MM.1S (cell line): Measurements from ENCODE around the gene CWC15.

Source experiments
- DNase-seq: peaks from one replicate; pipeline ENCODE4 v3.0.0-alpha.2; 2015
- H2AFZ ChIP-seq: fragments of 300-600 bp; sonication (generic); 2 replicates; pipeline ENCODE4 v1.6.0; 2016; ENCODE audit warnings: antibody characterized with exemption, low read length
- H3F3A ChIP-seq: fragments of 300-600 bp; sonication (generic); 2 replicates; pipeline ENCODE4 v1.6.1; 2016; ENCODE audit warnings: mild to moderate bottlenecking, antibody characterized with exemption, low read length, moderate library complexity, mixed read lengths; ENCODE audit not compliant: insufficient read depth
- H3K27ac ChIP-seq: fragments of 300-600 bp; sonication (generic); 2 replicates; pipeline ENCODE4 v1.5.1; 2016; ENCODE audit warnings: mild to moderate bottlenecking, low read length
- H3K27me3 ChIP-seq: fragments of 300-600 bp; sonication (generic); replicated peaks from 2 replicates; pipeline ENCODE4 v1.6.0; 2016; ENCODE audit warnings: low read length; ENCODE audit not compliant: insufficient read depth
- H3K36me3 ChIP-seq: fragments of 300-600 bp; sonication (generic); replicated peaks from 2 replicates; pipeline ENCODE4 v1.6.1; 2016; ENCODE audit warnings: mild to moderate bottlenecking, low read length, mixed read lengths; ENCODE audit not compliant: insufficient read depth
- H3K4me1 ChIP-seq: fragments of 300-600 bp; sonication (generic); 2 replicates; pipeline ENCODE4 v1.6.1; 2016; ENCODE audit warnings: low read length, mixed read lengths
- H3K4me2 ChIP-seq: fragments of 300-600 bp; sonication (generic); 2 replicates; pipeline ENCODE4 v1.6.0; 2016; ENCODE audit warnings: low read depth, low read length
- H3K4me3 ChIP-seq: fragments of 300-600 bp; sonication (generic); 2 replicates; pipeline ENCODE4 v1.5.1; 2016; ENCODE audit warnings: low read length, mixed read lengths
- H3K79me2 ChIP-seq: fragments of 300-600 bp; sonication (generic); 2 replicates; pipeline ENCODE4 v1.6.1; 2016; ENCODE audit warnings: mixed run types, low read length, mixed read lengths
- H3K9ac ChIP-seq: fragments of 300-600 bp; sonication (generic); 2 replicates; pipeline ENCODE4 v1.6.1; 2016; ENCODE audit warnings: low read length, mixed read lengths
- H3K9me2 ChIP-seq: fragments of 300-600 bp; sonication (generic); replicated peaks from 2 replicates; pipeline ENCODE4 v1.6.1; 2016; ENCODE audit warnings: mild to moderate bottlenecking, low read length, mixed read lengths; ENCODE audit not compliant: insufficient read depth
- H3K9me3 ChIP-seq: fragments of 300-600 bp; sonication (generic); replicated peaks from 2 replicates; pipeline ENCODE4 v1.6.1; 2016; ENCODE audit warnings: mild to moderate bottlenecking, low read length, mixed read lengths; ENCODE audit not compliant: insufficient read depth
- H4K20me1 ChIP-seq: fragments of 300-600 bp; sonication (generic); 2 replicates; pipeline ENCODE4 v1.6.1; 2016; ENCODE audit warnings: mild to moderate bottlenecking, low read length, moderate library complexity, mixed read lengths; ENCODE audit not compliant: insufficient read depth
- EZH2 ChIP-seq: fragments of 300-600 bp; sonication (generic); optimal IDR thresholded peaks from 2 replicates; pipeline ENCODE3; 2017; ENCODE audit warnings: low read depth, mild to moderate bottlenecking, antibody characterized with exemption, low read length, mixed read lengths
- EZH2phosphoT487 ChIP-seq: fragments of 300-600 bp; sonication (generic); IDR thresholded peaks from 2 replicates; pipeline ENCODE4 v1.6.1; 2018; ENCODE audit warnings: antibody characterized with exemption, low read length
- TF ChIP-seq, protein P1 (sequence below): fragments of 300-600 bp; sonication (generic); IDR thresholded peaks from 2 replicates; pipeline ENCODE4 v1.5.1; 2016; ENCODE audit warnings: antibody characterized with exemption, low read length, mixed read lengths

The CWC15 gene

DNA sequence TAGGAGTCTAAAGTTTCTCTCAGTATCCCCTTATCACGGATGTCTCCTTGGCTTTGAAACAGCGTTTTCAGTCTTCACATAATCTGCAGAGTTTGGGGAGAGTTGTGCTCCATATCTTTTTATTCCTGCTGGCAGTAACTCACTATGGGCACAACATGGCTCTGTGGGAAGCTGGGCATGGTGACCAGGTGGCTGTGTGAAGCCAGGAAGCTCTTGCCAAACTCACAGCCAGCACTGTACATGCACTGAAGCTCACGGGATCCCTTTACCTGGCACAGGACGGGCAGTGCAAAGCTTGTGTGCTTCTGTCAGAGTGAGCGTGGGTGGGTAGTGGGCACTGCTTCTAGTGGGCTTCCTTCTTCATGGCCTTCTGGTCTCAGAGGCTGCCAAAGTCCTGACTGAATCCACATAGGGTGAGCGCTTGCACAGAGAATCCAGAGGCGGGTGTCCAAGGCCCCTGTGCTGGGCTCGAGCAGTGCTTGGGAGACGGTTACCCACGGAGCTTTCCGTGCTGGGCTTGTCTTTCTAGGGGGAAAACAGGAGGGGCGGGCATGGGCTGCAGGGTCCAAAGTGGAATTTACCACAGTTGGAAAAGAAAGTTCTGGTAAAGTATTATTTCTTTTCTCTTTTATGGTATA, 40.9 kb upstream of the CWC15 start:
- H3K4me1 ChIP-seq: no peaks in the 10 kb centered on the region
- H3K27me3 ChIP-seq: no peaks in the 10 kb centered on the region
- no peaks in the 10 kb centered on the region for H3K9me2 ChIP-seq
- H3F3A ChIP-seq: no peaks in the 10 kb centered on the region
- no peak overlapping the region for H3K27ac ChIP-seq
- no peaks in the 10 kb centered on the region for H3K9me3 ChIP-seq
- no peak overlapping the region for H2AFZ ChIP-seq
- no peak overlapping the region for H3K4me2 ChIP-seq
- H4K20me1 ChIP-seq: no peaks in the 10 kb centered on the region
- no peak for TF ChIP-seq EZH2
- TF ChIP-seq, protein P1, sequence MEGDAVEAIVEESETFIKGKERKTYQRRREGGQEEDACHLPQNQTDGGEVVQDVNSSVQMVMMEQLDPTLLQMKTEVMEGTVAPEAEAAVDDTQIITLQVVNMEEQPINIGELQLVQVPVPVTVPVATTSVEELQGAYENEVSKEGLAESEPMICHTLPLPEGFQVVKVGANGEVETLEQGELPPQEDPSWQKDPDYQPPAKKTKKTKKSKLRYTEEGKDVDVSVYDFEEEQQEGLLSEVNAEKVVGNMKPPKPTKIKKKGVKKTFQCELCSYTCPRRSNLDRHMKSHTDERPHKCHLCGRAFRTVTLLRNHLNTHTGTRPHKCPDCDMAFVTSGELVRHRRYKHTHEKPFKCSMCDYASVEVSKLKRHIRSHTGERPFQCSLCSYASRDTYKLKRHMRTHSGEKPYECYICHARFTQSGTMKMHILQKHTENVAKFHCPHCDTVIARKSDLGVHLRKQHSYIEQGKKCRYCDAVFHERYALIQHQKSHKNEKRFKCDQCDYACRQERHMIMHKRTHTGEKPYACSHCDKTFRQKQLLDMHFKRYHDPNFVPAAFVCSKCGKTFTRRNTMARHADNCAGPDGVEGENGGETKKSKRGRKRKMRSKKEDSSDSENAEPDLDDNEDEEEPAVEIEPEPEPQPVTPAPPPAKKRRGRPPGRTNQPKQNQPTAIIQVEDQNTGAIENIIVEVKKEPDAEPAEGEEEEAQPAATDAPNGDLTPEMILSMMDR: no peak
- TF ChIP-seq EZH2phosphoT487: no peak
- no peaks in the 10 kb centered on the region for H3K36me3 ChIP-seq
- no peak overlapping the region for H3K4me3 ChIP-seq
- no peaks in the 10 kb centered on the region for H3K79me2 ChIP-seq
- H3K9ac ChIP-seq: no peak overlapping the region
- no peak for DNase-seq

DNA sequence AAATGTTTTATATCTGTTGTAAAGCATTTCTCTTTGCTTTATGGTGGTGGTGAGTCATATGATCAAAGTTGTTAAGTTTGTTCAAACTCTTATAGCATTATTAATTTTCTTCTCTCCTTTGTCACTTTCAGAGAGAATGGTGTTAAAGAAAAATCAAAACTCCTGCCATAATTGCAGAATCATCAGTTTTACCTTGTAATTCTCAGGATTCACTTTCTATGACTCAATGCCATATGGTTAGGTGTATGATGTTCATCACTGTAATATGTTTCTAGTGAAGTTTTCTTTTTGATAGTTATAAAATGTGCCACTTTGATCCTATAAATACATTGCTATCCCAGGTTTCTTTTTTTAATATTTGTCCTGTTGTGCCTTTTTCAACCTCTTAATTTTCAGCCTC, 38.0 kb upstream of the CWC15 start:
- no peak overlapping the region for H3K4me2 ChIP-seq
- no peak overlapping the region for H3K4me3 ChIP-seq
- H3K9ac ChIP-seq: no peak overlapping the region
- no peaks in the 10 kb centered on the region for H3K27me3 ChIP-seq
- H3F3A ChIP-seq: no peaks in the 10 kb centered on the region
- no peaks in the 10 kb centered on the region for H3K9me3 ChIP-seq
- H3K79me2 ChIP-seq: no peaks in the 10 kb centered on the region
- H3K4me1 ChIP-seq: no peaks in the 10 kb centered on the region
- no peak overlapping the region for H2AFZ ChIP-seq
- no peak for TF ChIP-seq EZH2
- TF ChIP-seq EZH2phosphoT487: no peak
- TF ChIP-seq, protein P1: no peak
- DNase-seq: no peak
- no peaks in the 10 kb centered on the region for H3K36me3 ChIP-seq
- no peaks in the 10 kb centered on the region for H4K20me1 ChIP-seq
- no peak overlapping the region for H3K27ac ChIP-seq
- H3K9me2 ChIP-seq: no peaks in the 10 kb centered on the region

DNA sequence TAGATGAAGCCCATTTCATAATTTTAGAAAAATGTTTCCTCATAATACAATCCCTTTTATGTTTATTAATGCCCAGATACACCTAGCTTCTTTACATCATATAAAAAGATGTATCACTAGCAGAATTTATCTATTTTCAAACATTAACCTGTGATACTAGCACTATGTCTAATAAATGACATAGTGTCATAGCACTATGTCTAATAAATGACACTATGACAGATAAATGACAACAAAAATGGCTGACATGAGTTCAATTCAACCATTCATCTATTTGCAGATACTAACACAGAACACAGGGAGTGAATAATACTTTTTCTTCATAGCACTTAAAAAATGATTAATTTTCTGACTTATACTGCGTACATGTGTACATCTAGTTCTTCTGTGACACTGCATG, 32.3 kb upstream of the CWC15 start:
- no peak overlapping the region for H3K4me2 ChIP-seq
- H3K4me1 ChIP-seq: no peaks in the 10 kb centered on the region
- no peaks in the 10 kb centered on the region for H3K79me2 ChIP-seq
- H2AFZ ChIP-seq: no peak overlapping the region
- H3K36me3 ChIP-seq: no peaks in the 10 kb centered on the region
- no peak for TF ChIP-seq EZH2phosphoT487
- TF ChIP-seq, protein P1: no peak
- no peaks in the 10 kb centered on the region for H4K20me1 ChIP-seq
- H3K4me3 ChIP-seq: no peak overlapping the region
- H3K27ac ChIP-seq: no peak overlapping the region
- H3F3A ChIP-seq: no peaks in the 10 kb centered on the region
- no peak overlapping the region for H3K9ac ChIP-seq
- H3K9me3 ChIP-seq: no peaks in the 10 kb centered on the region
- no peak for DNase-seq
- no peaks in the 10 kb centered on the region for H3K27me3 ChIP-seq
- H3K9me2 ChIP-seq: no peaks in the 10 kb centered on the region
